ENCODE data around the gene REC8. TPM values are rescaled to one million over a fixed set of nuclear protein-coding genes. Genes with fewer than 3 reads are reported as not detected.
A peak's percentile ranks its signal among the peaks of the same experiment; 100 is the strongest.

REC8 gene
- total and polyA plus RNA-seq, 2 of the 13 experiments (the other 11 are each of a cell fraction or from before 2014, with no cell fraction given): 3.4 to 14.7 TPM

DNA sequence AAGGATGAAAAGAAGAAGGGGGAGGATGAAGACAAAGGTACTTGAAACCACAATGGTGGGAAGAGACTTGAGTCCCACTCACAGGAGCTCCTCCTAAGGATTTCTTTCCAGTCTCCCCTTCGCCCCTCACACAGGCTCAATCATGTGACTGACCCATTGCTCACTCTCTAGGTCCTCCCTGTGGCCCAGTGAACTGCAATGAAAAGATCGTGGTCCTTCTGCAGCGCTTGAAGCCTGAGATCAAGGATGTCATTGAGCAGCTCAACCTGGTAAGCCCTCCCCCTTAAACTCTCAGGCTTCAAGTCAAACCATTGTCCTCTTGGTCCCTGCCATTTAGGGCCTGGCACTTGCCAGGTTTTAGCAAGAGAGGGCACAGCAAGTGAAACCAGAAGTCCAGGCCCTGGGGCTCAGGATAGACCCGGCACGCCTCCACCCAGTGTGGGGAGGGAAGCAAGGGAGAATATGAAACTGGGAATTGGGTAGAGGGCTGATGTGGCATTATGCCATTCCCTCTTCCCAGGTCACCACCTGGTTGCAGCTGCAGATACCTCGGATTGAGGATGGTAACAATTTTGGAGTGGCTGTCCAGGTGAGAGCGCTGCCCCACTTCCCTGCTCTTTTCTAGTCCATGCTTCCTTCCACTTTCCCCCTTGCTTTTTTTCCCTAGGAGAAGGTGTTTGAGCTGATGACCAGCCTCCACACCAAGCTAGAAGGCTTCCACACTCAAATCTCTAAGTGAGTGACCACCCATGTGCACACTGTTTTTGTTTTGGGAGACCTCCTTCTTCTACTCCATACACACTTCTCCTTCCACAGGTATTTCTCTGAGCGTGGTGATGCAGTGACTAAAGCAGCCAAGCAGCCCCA lies 34.1 kb upstream of the REC8 start (continued):
- TF ChIP-seq ZNF558 (CRISPR knock-in tag; IDR thresholded peaks at IDR 0.05; ENCODE audit: borderline replicate concordance) (no peak), HDAC1 (CRISPR knock-in tag; IDR thresholded peaks at IDR 0.05) (no peak), MIXL1 (CRISPR knock-in tag; IDR thresholded peaks at IDR 0.05) (no peak), ZNF644 (CRISPR knock-in tag; IDR thresholded peaks at IDR 0.05; ENCODE audit: low read depth) (no peak), ADNP (CRISPR knock-in tag; IDR thresholded peaks at IDR 0.05) (no peak), ZNF460 (CRISPR knock-in tag; IDR thresholded peaks at IDR 0.05; ENCODE audit: borderline replicate concordance) (no peak), POGZ (CRISPR knock-in tag; IDR thresholded peaks at IDR 0.05) (no peak), CC2D1A (CRISPR knock-in tag; IDR thresholded peaks at IDR 0.05) (no peak), FOXO1 (CRISPR knock-in tag; IDR thresholded peaks at IDR 0.05) (no peak), ZNF225 (CRISPR knock-in tag; IDR thresholded peaks at IDR 0.05) (peak; percentile 13; the same call in 1 of the 2 replicates), ZNF672 (CRISPR knock-in tag; IDR thresholded peaks at IDR 0.05) (no peak), EEA1 (CRISPR knock-in tag; IDR thresholded peaks at IDR 0.05; ENCODE audit: borderline replicate concordance) (no peak), TOPORS (CRISPR knock-in tag; IDR thresholded peaks at IDR 0.05) (0 out of 2 replicates have a peak, but pooled peaks have one; percentile 21), NR2F6 (IDR thresholded peaks at IDR 0.05) (no peak), NR2F6 (CRISPR knock-in tag; IDR thresholded peaks at IDR 0.05) (no peak), DNMT3B (CRISPR knock-in tag; conservative IDR thresholded peaks at IDR 0.05) (no peak), AGO2 (optimal IDR thresholded peaks at IDR 0.05; ENCODE audit: low read depth, low read length) (peak; percentile 71), ZNF331 (CRISPR knock-in tag; IDR thresholded peaks at IDR 0.05) (no peak; the same call in none of the 2 replicates), PPARG (CRISPR knock-in tag; conservative IDR thresholded peaks at IDR 0.05) (0 out of 2 replicates have a peak, but pooled peaks have one; percentile 8), ZFP36L1 (CRISPR knock-in tag; IDR thresholded peaks at IDR 0.05) (no peak)
- TF ChIP-seq, protein P1, sequence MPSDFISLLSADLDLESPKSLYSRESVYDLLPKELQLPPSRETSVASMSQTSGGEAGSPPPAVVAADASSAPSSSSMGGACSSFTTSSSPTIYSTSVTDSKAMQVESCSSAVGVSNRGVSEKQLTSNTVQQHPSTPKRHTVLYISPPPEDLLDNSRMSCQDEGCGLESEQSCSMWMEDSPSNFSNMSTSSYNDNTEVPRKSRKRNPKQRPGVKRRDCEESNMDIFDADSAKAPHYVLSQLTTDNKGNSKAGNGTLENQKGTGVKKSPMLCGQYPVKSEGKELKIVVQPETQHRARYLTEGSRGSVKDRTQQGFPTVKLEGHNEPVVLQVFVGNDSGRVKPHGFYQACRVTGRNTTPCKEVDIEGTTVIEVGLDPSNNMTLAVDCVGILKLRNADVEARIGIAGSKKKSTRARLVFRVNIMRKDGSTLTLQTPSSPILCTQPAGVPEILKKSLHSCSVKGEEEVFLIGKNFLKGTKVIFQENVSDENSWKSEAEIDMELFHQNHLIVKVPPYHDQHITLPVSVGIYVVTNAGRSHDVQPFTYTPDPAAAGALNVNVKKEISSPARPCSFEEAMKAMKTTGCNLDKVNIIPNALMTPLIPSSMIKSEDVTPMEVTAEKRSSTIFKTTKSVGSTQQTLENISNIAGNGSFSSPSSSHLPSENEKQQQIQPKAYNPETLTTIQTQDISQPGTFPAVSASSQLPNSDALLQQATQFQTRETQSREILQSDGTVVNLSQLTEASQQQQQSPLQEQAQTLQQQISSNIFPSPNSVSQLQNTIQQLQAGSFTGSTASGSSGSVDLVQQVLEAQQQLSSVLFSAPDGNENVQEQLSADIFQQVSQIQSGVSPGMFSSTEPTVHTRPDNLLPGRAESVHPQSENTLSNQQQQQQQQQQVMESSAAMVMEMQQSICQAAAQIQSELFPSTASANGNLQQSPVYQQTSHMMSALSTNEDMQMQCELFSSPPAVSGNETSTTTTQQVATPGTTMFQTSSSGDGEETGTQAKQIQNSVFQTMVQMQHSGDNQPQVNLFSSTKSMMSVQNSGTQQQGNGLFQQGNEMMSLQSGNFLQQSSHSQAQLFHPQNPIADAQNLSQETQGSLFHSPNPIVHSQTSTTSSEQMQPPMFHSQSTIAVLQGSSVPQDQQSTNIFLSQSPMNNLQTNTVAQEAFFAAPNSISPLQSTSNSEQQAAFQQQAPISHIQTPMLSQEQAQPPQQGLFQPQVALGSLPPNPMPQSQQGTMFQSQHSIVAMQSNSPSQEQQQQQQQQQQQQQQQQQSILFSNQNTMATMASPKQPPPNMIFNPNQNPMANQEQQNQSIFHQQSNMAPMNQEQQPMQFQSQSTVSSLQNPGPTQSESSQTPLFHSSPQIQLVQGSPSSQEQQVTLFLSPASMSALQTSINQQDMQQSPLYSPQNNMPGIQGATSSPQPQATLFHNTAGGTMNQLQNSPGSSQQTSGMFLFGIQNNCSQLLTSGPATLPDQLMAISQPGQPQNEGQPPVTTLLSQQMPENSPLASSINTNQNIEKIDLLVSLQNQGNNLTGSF (CRISPR knock-in tag; IDR thresholded peaks at IDR 0.05): no peak
- TF ChIP-seq, protein P2, sequence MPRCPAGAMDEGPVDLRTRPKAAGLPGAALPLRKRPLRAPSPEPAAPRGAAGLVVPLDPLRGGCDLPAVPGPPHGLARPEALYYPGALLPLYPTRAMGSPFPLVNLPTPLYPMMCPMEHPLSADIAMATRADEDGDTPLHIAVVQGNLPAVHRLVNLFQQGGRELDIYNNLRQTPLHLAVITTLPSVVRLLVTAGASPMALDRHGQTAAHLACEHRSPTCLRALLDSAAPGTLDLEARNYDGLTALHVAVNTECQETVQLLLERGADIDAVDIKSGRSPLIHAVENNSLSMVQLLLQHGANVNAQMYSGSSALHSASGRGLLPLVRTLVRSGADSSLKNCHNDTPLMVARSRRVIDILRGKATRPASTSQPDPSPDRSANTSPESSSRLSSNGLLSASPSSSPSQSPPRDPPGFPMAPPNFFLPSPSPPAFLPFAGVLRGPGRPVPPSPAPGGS (CRISPR knock-in tag; IDR thresholded peaks at IDR 0.05): no peak

Data from HepG2 (cell line).